Erythroblast (primary cell): ENCODE results near the gene CD22.

Source experiments
- DNase-seq, 2 experiments: peaks; one replicate each; lab custom pipeline; 2025; lab: John Stamatoyannopoulos, UW
- GATA1 ChIP-seq: IDR thresholded peaks from 2 replicates; pipeline ENCODE4 v1.6.1; 2011; ENCODE audit warnings: low read depth, mild to moderate bottlenecking, control low read depth, low read length, moderate library complexity
- POLR2A ChIP-seq: IDR thresholded peaks from 2 replicates; pipeline ENCODE4 v1.6.1; 2011; ENCODE audit warnings: mild to moderate bottlenecking, low read length

The CD22 gene

GRCh38 chr19:35292421-35293362, 36.3 kb upstream of the CD22 start:
- no peak for TF ChIP-seq GATA1
- no peak for TF ChIP-seq POLR2A
- DNase-seq, result no peak

DNA sequence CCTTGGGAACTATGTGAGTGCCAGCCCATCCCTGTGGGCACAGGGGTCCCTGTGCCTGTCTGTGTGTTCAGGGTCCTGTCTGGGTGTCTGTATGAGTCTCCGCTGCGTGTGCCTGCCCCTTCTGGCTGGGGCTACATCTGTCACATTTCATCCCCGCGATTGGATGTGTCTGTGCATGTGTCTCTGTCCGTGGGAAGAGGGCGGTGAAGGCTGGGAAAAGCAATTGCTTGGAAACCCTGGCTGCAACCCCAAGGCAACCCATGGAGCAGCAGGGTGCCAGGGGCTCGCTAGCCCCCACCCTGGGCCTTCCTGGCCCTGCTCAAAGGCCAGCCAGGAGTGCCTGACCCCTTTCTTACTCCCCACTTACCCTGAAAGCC, 35.6 kb upstream of the CD22 start:
- TF ChIP-seq POLR2A (no peak), GATA1 (no peak)
- no peak for DNase-seq

GRCh38 chr19:35293808-35294207, 35.2 kb upstream of the CD22 start:
- TF ChIP-seq GATA1 (no peak), POLR2A (no peak)
- DNase-seq, result no peak

GRCh38 chr19:35294328-35294727, 34.7 kb upstream of the CD22 start:
- no peak for DNase-seq
- TF ChIP-seq GATA1 (no peak), POLR2A (no peak)

GRCh38 chr19:35294859-35295791, 33.9 kb upstream of the CD22 start:
- TF ChIP-seq GATA1, result no peak
- DNase-seq, result no peak

DNA sequence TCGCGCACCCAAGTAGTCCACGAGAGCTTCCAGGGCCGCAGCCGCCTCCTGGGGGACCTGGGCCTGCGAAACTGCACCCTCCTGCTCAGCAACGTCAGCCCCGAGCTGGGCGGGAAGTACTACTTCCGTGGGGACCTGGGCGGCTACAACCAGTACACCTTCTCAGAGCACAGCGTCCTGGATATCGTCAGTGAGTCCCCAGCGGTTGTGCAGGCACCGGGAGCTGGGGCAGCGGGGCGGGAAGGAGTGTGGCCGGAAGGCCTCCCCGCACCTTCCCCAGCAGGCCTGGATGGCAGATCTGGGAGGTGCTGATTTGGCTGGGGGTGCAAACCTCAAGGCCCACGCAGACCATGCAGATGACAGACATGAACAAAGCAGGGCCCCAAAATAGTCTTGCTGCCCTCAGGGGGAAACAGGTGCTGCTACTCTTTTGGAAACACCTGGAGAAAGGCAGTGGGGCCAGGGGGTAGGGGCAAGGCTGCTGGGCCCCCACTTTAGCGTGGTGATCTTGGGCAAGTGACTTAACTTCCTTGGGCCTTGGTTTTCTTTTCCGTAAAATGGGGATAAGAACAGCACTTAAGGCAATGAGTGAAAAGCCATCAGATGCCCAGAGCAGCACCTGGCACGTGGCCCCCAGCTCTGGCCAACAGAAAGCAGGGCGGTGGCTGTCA, 33.1 kb upstream of the CD22 start:
- no peak for DNase-seq
- no peak for TF ChIP-seq GATA1
- no peak for TF ChIP-seq POLR2A

- peak in 1 of 2 experiments; percentile 47 for DNase-seq
- TF ChIP-seq GATA1 (no peak), POLR2A (no peak)
These were observed 32.1 kb upstream of the CD22 start for GRCh38 chr19:35296644-35297514.

DNA sequence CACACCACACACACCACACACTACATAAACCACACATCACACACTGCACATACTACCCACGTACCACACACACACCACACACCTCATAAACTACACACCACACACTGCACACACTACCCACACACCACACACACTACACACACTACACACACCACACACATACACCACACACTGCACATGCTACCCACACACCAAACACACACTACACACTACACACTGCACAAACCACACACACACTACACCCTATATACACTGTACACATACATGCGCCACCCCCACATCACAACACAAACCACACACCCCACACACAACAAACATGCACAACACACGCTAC, 31.5 kb upstream of the CD22 start:
- TF ChIP-seq GATA1, result no peak
- no peak for TF ChIP-seq POLR2A
- DNase-seq, result no peak

GRCh38 chr19:35297922-35298321, 31.1 kb upstream of the CD22 start:
- no peak for DNase-seq
- TF ChIP-seq GATA1 (no peak), POLR2A (no peak)

DNA sequence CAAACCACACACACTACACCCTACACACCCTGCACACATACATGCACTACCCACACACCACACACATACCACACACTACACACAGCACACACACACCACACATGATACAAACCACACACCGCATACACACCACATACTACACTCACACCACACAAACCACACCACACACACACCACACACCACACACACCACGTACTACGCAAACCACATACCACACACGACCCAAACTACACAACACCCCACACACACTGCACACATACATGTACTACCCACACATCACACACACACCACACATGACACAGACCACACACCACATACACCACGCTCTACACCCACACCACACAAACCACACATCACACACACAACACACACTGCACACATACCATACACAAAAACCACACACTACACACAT, 30.4 kb upstream of the CD22 start:
- no peak for DNase-seq

GRCh38 chr19:35299523-35300338, 29.3 kb upstream of the CD22 start:
- no peak for TF ChIP-seq POLR2A
- TF ChIP-seq GATA1, result no peak
- peak in 1 of 2 experiments; percentile 30 for DNase-seq

More for the DNA sequence above, 30.4 kb upstream of the CD22 start:
- no peak for TF ChIP-seq GATA1

- no peak for DNase-seq
- TF ChIP-seq GATA1 (no peak), POLR2A (no peak)
These were observed 28.7 kb upstream of the CD22 start for GRCh38 chr19:35300339-35300649.
